ENCODE results near the gene TNFSF15.
"Not testable (repeated sequence)": the region's sequence is repeated elsewhere in the genome, so short reads cannot be mapped to it uniquely, and the experiment has no call there.

Gene TNFSF15

DNA sequence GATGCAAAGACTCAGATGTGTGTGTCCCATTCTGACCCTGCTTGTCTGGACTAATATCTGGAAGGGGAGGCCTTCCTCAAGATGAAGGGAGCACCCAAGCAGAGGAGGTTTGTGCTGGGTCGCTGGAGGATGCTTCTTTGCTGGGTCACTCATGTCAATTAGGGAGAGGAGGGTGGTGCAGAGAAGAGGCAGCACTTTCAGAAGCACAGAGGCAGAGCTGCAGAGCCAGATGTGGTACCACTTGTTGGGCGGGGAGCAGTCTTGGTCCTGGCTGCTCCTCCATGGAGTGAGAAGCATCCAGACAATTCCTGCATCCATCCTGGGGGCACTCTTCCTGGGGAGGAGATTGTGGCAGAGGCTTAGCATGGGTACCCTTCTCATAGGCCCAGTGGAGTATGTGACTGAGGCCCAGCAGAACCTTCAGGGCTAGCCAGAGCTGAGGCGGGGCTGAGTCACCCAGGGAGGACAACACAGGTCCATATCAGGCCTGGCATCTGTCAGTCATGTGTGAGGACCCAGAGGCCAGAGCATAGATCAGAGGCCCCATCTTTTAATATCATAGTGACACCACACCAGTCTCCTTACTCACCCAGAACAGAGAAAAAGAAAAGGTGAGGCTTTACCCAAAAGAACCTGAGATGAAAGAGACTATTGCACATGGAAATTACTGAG lies 59.8 kb downstream of the TNFSF15 start:
- DNase-seq: no peak

DNA sequence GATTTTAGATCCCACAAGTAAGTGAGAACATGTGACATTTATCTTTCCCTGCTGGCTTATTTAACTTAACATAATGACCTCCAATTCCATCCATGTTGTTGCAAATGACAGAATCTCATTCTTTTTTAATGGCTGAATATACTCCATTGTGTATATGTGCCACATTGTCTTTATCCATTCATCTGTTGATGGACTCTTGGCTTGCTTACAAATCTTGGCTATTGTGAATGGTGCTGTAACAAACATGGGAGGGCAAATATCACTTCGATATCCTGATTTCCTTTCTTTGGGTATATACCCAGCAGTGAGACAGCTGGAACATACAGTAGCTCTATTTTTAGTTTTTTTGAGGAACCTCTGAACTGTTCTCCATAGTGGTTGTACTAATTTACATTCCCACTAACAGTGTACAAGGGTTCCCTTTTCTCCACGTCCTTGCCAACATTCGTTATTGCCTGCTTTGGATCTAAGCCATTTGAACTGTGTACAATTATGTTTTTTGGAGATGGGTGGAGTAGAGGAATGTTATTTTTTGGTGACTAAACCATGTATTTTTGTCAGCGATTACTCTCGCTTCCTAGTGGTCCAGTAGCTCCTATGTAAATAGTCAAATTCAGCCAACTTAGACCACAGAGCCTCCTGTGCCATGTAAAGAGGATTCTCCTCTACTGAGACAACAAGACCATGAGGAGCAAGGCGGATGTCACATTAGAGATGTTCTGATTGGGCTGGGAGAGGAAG lies 60.6 kb downstream of the TNFSF15 start:
- DNase-seq: no peak

GRCh38 chr9:114743446-114743845 lies 62.4 kb downstream of the TNFSF15 start:
- DNase-seq: no peak

GRCh38 chr9:114742947-114743346 lies 62.9 kb downstream of the TNFSF15 start:
- no peak for DNase-seq

GRCh38 chr9:114741521-114741920 lies 64.3 kb downstream of the TNFSF15 start:
- DNase-seq: not testable (repeated sequence)

DNA sequence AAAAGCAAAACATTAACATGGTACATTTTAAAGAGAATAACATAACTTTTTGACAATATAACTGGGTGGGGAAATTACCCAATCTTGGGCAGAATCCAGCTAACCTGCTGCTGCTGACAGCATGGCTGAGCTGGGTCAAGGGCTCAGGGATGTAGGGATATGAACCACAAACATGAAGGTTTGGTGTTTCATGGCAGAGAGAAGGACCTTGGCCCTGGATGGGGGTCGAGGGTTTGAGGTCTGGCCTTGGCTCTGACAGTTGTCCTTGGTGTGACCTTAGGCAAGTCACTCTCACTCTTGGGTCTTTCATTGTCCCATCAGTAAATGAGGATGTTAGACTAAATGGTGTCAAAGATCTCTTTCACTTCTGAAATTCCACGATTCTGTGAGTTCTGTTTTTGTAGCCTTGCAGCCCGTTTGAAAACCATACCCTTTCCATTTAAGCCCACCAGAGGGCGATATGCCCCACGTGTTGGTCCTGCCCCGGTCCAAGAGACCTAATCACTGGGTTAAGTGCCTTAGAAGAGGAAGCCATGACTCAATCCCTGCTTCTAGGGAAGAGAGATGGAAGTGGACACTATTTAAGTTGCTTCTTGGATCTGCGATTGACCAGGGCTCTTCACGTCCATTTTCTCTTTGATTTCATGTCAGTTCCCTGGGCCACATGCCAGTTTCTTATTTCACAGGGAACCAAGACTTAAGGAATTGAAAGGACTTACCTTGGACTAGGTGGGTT lies 67.1 kb downstream of the TNFSF15 start:
- DNase-seq: peak; percentile 75

DNA sequence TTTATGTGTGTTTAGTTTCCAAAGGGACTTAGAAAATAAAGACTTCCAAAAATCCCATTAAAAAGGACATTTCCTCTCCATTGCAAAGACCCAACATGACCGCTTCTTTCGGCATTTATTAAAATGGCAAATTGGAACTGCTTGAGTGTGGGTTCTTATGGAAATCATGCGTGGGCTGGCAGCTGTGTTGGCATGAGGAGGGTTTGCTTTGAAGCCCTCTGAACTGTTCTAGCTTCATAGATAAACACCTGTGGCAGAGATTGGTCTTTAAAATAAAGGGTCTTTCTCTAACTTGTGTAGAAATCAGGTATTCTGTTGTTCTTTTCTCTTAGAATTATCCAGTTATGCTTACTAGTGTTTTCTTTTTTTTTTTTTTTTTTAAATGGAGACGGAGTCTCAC lies 68.0 kb downstream of the TNFSF15 start:
- no peak for DNase-seq

DNA sequence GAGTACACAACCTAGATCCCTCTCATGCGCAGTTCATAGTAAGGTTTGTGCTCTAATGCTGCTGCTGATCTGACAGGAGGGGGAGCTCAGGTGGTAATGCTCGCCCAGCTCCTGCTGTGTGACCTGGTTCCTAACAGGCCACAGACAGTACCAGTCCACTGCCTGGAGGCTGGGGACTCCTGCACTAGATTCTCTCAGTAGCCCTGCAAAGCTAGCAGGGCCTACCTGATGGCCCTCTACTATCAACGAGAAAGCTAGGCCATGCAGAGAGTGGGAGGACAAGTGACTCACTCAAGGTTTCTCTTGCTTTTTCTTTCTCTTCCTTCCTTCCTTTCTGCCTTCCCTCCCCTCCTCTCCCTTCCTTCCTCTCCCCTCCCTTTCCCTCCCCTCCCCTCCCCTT lies 68.7 kb downstream of the TNFSF15 start:
- no peak for DNase-seq

GRCh38 chr9:114735704-114736103 lies 70.1 kb downstream of the TNFSF15 start:
- DNase-seq: no peak

GRCh38 chr9:114735139-114735538 lies 70.7 kb downstream of the TNFSF15 start:
- not testable (repeated sequence) for DNase-seq
